Endothelial cell of umbilical vein (primary cell): ENCODE results near the gene SLC6A2. TPM values are rescaled to one million over a fixed set of nuclear protein-coding genes. Genes with fewer than 3 reads are reported as not detected.
"Not testable (repeated sequence)": the region's sequence is repeated elsewhere in the genome, so short reads cannot be mapped to it uniquely, and the experiment has no call there.

Experiments
- BruUV-seq: library from RNA; stranded (reverse); fragments of 400-500 nt; replicated peaks from 2 replicates; lab custom pipeline; 2021; lab: Mats Ljungman, UMichigan
- CTCF ChIA-PET: fragments of 300-600, 350-600 bp; sonication (Branson Sonifier 250); formaldehyde crosslinking; loops from one replicate; lab custom pipeline; 2021; ENCODE audit warnings: antibody characterized with exemption, inconsistent platforms; lab: Charles Lee
- POLR2A ChIA-PET: fragments of 300-600, 350-600 bp; sonication (Branson Sonifier 250); formaldehyde crosslinking; loops from one replicate; lab custom pipeline; 2021; ENCODE audit warnings: antibody characterized with exemption, inconsistent platforms; lab: Charles Lee
- DNase-seq: peaks from one replicate; pipeline ENCODE4 v3.0.0-alpha.2; 2011; ENCODE audit warnings: low read depth, low spot score
- FAIRE-seq: peaks from 2 replicates; lab custom pipeline; 2011; peaks lifted over from hg19 to GRCh38; lab: Jason Lieb, UNC
- H2AFZ ChIP-seq: 2 replicates; pipeline ENCODE4 v1.6.0; 2012; ENCODE audit warnings: low read depth, low read length, control low read depth, inconsistent platforms
- H3K27ac ChIP-seq: 2 replicates; pipeline ENCODE4 v1.5.1; 2011; ENCODE audit warnings: low read depth, mild to moderate bottlenecking, control low read depth, low read length, moderate library complexity; ENCODE audit not compliant: insufficient read depth
- H3K27me3 ChIP-seq, 2 experiments: 2 replicates each; pipeline versions ENCODE4 v1.6.0 to v1.6.1; 2011; ENCODE audit warnings: low read length in 2 of 2, mixed read lengths in 1 of 2; ENCODE audit not compliant: control insufficient read depth in 2 of 2, insufficient read depth in 2 of 2
- H3K36me3 ChIP-seq, 2 experiments: 2 replicates in 1 of 2; 3 replicates in 1 of 2; pipeline ENCODE4 v1.5.1; 2011; ENCODE audit warnings: low read length in 2 of 2, mild to moderate bottlenecking in 1 of 2, moderate library complexity in 1 of 2; ENCODE audit not compliant: control insufficient read depth in 2 of 2, insufficient read depth in 2 of 2; ENCODE audit errors: extremely low read depth in 1 of 2
- H3K4me1 ChIP-seq: 3 replicates; pipeline ENCODE4 v1.5.1; 2011; ENCODE audit warnings: mild to moderate bottlenecking, low read length; ENCODE audit not compliant: control insufficient read depth, insufficient read depth; ENCODE audit errors: extremely low read depth
- H3K4me2 ChIP-seq: 2 replicates; pipeline ENCODE4 v1.6.1; 2011; ENCODE audit warnings: low read length, control low read depth, mixed read lengths; ENCODE audit not compliant: insufficient read depth
- H3K4me3 ChIP-seq, 3 experiments: fragments of 200-600 bp in 1 of 3; sonication (generic), shearing (Covaris generic) in 1 of 3; replicated peaks in 1 of 3; 2 replicates each; pipeline ENCODE4 v1.5.1; 2011 to 2016; ENCODE audit warnings: control low read depth in 3 of 3, low read length in 3 of 3, mild to moderate bottlenecking in 2 of 3, inconsistent platforms in 1 of 3, low read depth in 1 of 3, moderate library complexity in 1 of 3; ENCODE audit not compliant: insufficient read depth in 1 of 3
- H3K79me2 ChIP-seq: 2 replicates; pipeline ENCODE4 v1.6.0; 2012; ENCODE audit warnings: low read length, inconsistent platforms; ENCODE audit not compliant: control insufficient read depth, insufficient read depth
- H3K9ac ChIP-seq: replicated peaks from 2 replicates; pipeline ENCODE3; 2011; ENCODE audit warnings: low read length, control low read depth; ENCODE audit not compliant: insufficient read depth; ENCODE audit errors: extremely low read depth
- H3K9me1 ChIP-seq: replicated peaks from 3 replicates; pipeline ENCODE4 v1.6.0; 2011; ENCODE audit warnings: mild to moderate bottlenecking, low read length; ENCODE audit not compliant: control insufficient read depth, insufficient read depth; ENCODE audit errors: extremely low read depth
- H3K9me3 ChIP-seq: replicated peaks from 2 replicates; pipeline ENCODE4 v1.5.1; 2012; ENCODE audit warnings: low read length, inconsistent platforms; ENCODE audit not compliant: control insufficient read depth, insufficient read depth
- H4K20me1 ChIP-seq: replicated peaks from 2 replicates; pipeline ENCODE3; 2011; ENCODE audit warnings: mild to moderate bottlenecking, low read length; ENCODE audit not compliant: control insufficient read depth, insufficient read depth; ENCODE audit errors: extremely low read depth
- CTCF ChIP-seq, 2 donors: IDR thresholded peaks; 1 replicate in 1 of 2; 2 replicates in 1 of 2; pipeline ENCODE4 v1.5.1; 2011; ENCODE audit warnings: low read length in 2 of 2, mild to moderate bottlenecking in 2 of 2, moderate library complexity in 2 of 2, control low read depth in 1 of 2, inconsistent platforms in 1 of 2, low read depth in 1 of 2; ENCODE audit not compliant: insufficient read depth in 1 of 2; ENCODE audit errors: extremely low read depth in 1 of 2
- EZH2 ChIP-seq: IDR thresholded peaks from 2 replicates; pipeline ENCODE4 v1.6.1; 2012; ENCODE audit warnings: borderline replicate concordance, low read depth, mild to moderate bottlenecking, moderate library complexity, low read length, inconsistent platforms; ENCODE audit not compliant: severe bottlenecking
- FOS ChIP-seq: IDR thresholded peaks from 2 replicates; pipeline ENCODE4 v1.6.1; 2011; ENCODE audit warnings: mild to moderate bottlenecking, low read length, moderate library complexity, borderline replicate concordance; ENCODE audit not compliant: insufficient read depth
- GATA2 ChIP-seq: IDR thresholded peaks from 2 replicates; pipeline ENCODE4 v1.7.0; 2011; ENCODE audit warnings: low read depth, mild to moderate bottlenecking, moderate library complexity, mixed read lengths, low read length; ENCODE audit not compliant: insufficient read length, insufficient read depth
- JUN ChIP-seq: IDR thresholded peaks from 2 replicates; pipeline ENCODE4 v1.6.1; 2011; ENCODE audit warnings: borderline replicate concordance, low read depth; ENCODE audit not compliant: insufficient read length, insufficient read depth
- MYC ChIP-seq: IDR thresholded peaks from one replicate; pipeline ENCODE4 v1.6.1; 2011; ENCODE audit warnings: mild to moderate bottlenecking, low read depth, low read length
- POLR2A ChIP-seq: IDR thresholded peaks from 2 replicates; pipeline ENCODE4 v1.6.1; 2012; ENCODE audit warnings: low read depth, mild to moderate bottlenecking, control low read depth, low read length
- POLR2AphosphoS5 ChIP-seq: IDR thresholded peaks from 2 replicates; pipeline ENCODE4 v1.6.1; 2012; ENCODE audit warnings: low read depth, mild to moderate bottlenecking, control low read depth, low read length, moderate library complexity; ENCODE audit not compliant: insufficient read depth
- dilution Hi-C: fragments of 300-500 bp; cut with MboI; formaldehyde crosslinking; loops from one replicate; pipeline ENCODE4 v1.15.0; 2019; ENCODE audit warnings: low sequenced_read_pairs; ENCODE audit not compliant: extremely low pct_ligation_motif_present
- intact Hi-C: fragments of 100-400 bp; cut with micrococcal nuclease; formaldehyde crosslinking; loops from one replicate; pipeline ENCODE4 v1.10.0; 2022
- polyA plus RNA-seq, 4 experiments: library from polyadenylated mRNA; depleted of rRNA in 3 of 4; stranded (reverse) in 3 of 4; unstranded in 1 of 4; fragments of >200 nt; gene quantifications; 2 replicates each; pipeline versions ENCODE4 v1.2.1 to v1.2.3, GENCODE V29; 2011 to 2012; ENCODE audit warnings: missing spikeins in 1 of 4
- total RNA-seq: library from RNA; stranded (reverse); gene quantifications from 2 replicates; pipeline ENCODE4 v1.2.3, GENCODE V29; 2021
- TF ChIP-seq, protein P1 (sequence below): IDR thresholded peaks from 2 replicates; pipeline ENCODE4 v1.6.1; 2011; ENCODE audit not compliant: insufficient read depth, insufficient read length

Gene SLC6A2
- total and polyA plus RNA-seq, 2 donors (not counting 3 experiments of a cell fraction or from before 2014, with no cell fraction given) = not detected

DNA sequence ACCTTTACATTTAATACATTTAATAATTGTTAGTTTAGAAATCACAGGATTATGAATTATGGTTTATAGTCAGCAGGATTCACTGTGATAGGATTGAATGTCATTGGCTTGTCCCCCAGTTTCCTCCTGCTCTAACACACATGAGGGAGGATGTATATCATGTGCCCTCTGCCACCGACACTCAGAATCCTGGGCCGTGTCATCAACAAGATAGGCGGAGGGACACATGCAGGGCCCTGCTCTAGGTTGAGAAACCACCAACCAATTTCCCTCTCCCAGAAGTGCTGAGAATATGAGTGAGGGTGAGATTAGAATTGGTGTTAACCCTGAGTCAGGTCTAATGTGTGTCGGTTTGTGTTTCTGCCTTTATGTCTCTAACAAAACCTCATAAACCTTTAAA, 92.0 kb downstream of the SLC6A2 start:
- intact Hi-C loops (no loop called here), dilution Hi-C loops (loop anchor here (25.0 kb wide), 1 partner anchor 90 kb away; the partner anchor contains the start of gene CES1)
- FAIRE-seq = no peak
- TF ChIP-seq, protein P1, sequence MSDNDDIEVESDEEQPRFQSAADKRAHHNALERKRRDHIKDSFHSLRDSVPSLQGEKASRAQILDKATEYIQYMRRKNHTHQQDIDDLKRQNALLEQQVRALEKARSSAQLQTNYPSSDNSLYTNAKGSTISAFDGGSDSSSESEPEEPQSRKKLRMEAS = no peak
- no peak for TF ChIP-seq FOS
- no peak for TF ChIP-seq GATA2
- TF ChIP-seq MYC = no peak
- TF ChIP-seq JUN = no peak
- no peak for TF ChIP-seq CTCF (IDR thresholded peaks at IDR 0.05; ENCODE audit: extremely low read depth in 1 of 2, insufficient read depth in 1 of 2, low read depth in 1 of 2, low read length in 2 of 2)
- no peak for TF ChIP-seq POLR2AphosphoS5
- TF ChIP-seq EZH2 = no peak
- no peak for TF ChIP-seq POLR2A
- Histone ChIP-seq H3K36me3 (no peaks in the 10 kb centered on the region), H3K4me2 (no peak overlapping the region), H2AFZ (no peak overlapping the region), H3K9me1 (no peaks in the 10 kb centered on the region), H3K9me3 (no peaks in the 10 kb centered on the region), H3K27ac (no peak overlapping the region), H3K4me1 (peaks cover 3% of the 10 kb centered on the region), H3K27me3 (no peaks in the 10 kb centered on the region), H3K4me3 (no peak overlapping the region), H3K79me2 (no peaks in the 10 kb centered on the region), H3K9ac (no peak overlapping the region), H4K20me1 (no peaks in the 10 kb centered on the region)
- BruUV-seq = no TSS peak
- POLR2A ChIA-PET = no interaction called here
- no peak for DNase-seq
- CTCF ChIA-PET = no interaction called here

DNA sequence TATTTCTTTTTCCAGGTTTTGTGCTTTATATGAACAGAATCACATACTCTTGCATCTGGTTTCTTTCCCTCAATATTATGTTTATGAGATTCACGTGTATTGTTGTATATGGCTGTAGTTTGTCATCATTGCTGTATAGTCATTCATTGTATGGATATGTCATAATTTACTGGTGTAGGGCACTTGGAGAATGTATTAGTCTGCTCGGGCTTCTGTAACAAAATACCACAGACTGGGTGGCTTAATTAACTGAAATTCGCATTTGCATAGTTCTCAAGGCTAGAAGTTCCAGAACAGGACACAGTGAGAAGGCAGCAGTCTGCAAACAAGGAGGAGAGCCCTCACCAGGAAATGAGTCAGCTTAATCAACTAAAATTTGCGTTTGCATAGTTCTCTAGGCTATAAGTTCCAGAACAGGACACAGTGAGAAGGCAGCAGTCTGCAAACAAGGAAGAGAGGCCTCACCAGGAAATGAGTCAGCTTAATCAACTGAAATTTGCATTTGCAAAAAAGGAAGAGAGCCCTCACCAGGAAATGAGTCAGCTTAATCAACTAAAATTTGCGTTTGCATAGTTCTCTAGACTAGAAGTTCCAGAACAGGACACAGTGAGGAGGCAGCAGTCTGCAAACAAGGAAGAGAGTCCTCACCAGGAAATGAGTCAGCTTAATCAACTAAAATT, 96.8 kb downstream of the SLC6A2 start:
- H4K20me1 ChIP-seq, BruUV-seq, dilution Hi-C loops, H2AFZ ChIP-seq, H3K9me3 ChIP-seq, H3K9me1 ChIP-seq, POLR2A ChIA-PET, H3K4me2 ChIP-seq, H3K27me3 ChIP-seq, intact Hi-C loops, H3K9ac ChIP-seq, H3K36me3 ChIP-seq, H3K79me2 ChIP-seq, CTCF ChIA-PET, FAIRE-seq, H3K4me1 ChIP-seq, DNase-seq, H3K4me3 ChIP-seq: not testable (repeated sequence)
- H3K27ac ChIP-seq = peak overlapping the region; percentile 34
